Uterus (tissue), 2 donors: ENCODE measurements around the gene UACA.

Experiments
- POLR2A ChIP-seq, 2 donors: fragments of 450-650 bp; IDR thresholded peaks; one replicate each; pipeline ENCODE4 v1.6.1; 2016; ENCODE audit warnings: antibody characterized with exemption in 2 of 2, mild to moderate bottlenecking in 1 of 2, moderate library complexity in 1 of 2
- TF ChIP-seq, protein P1 (sequence below), 4 experiments: fragments of 200-600 bp in 2 of 4; fragments of 450-650 bp in 2 of 4; sonication (generic) in 2 of 4; IDR thresholded peaks; one replicate each; pipeline ENCODE4 v1.5.1; 2016 to 2019; ENCODE audit warnings: antibody characterized with exemption in 4 of 4, mild to moderate bottlenecking in 2 of 4, moderate library complexity in 1 of 4

DNA sequence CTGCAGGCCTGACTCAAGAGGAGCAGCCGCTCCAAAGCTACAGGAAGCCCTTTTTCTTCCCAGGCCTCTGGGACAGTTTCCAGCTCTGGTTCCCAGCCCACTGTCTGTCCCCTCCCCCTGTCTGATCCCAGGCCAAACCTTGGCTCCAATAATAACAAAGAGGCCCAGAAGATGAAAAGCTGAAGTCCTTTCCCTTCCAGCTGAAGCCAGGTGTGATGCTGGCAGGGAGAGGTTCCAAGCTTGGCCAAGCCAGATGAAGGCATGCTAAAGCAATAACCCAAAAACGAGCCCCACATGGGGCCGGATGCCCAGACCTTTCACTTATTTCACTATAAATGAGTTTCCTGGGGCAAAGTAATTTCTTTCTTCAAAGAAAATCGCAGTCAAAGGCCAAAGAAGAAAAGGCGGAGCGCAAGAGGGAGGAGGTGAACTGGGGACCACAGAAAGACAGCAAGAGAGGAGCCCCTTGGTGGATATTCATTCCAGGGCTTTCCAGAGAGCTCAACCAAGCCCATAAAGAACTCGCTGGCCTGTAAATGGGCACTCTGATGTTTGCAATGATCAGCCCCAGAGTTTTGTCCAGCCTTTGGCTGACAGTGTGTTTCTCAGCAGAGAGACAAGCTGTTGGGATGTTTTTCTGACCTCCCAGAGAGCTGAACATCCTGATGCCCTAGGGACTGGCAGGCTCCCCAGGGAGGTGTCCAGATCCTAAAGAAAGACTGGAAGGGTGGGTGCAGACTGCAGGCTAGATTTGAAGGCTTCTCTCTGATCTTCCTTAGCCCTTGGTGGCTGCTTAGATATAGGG is 157.6 kb downstream of the UACA start:
- TF ChIP-seq, protein P1, sequence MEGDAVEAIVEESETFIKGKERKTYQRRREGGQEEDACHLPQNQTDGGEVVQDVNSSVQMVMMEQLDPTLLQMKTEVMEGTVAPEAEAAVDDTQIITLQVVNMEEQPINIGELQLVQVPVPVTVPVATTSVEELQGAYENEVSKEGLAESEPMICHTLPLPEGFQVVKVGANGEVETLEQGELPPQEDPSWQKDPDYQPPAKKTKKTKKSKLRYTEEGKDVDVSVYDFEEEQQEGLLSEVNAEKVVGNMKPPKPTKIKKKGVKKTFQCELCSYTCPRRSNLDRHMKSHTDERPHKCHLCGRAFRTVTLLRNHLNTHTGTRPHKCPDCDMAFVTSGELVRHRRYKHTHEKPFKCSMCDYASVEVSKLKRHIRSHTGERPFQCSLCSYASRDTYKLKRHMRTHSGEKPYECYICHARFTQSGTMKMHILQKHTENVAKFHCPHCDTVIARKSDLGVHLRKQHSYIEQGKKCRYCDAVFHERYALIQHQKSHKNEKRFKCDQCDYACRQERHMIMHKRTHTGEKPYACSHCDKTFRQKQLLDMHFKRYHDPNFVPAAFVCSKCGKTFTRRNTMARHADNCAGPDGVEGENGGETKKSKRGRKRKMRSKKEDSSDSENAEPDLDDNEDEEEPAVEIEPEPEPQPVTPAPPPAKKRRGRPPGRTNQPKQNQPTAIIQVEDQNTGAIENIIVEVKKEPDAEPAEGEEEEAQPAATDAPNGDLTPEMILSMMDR (IDR thresholded peaks at IDR 0.05), result no peak
- no peak for TF ChIP-seq POLR2A (IDR thresholded peaks at IDR 0.05)
